ENCODE results near the gene BTF3.

- no peak for TF ChIP-seq RAD21 (conservative IDR thresholded peaks at IDR 0.05)
- no peak for TF ChIP-seq EZH2 (IDR thresholded peaks at IDR 0.05; ENCODE audit: borderline replicate concordance, insufficient read depth, low read length, poor library complexity, severe bottlenecking)
- TF ChIP-seq CTCF (IDR thresholded peaks at IDR 0.05; ENCODE audit: poor library complexity, severe bottlenecking): no peak
- TF ChIP-seq TAF1 (IDR thresholded peaks at IDR 0.05; ENCODE audit: low read depth): no peak
- no peak for TF ChIP-seq SMC3 (conservative IDR thresholded peaks at IDR 0.05; ENCODE audit: poor library complexity)
These were observed 48.1 kb upstream of the BTF3 start for GRCh38 chr5:73450137-73450536.
